ENCODE measurements around the gene PCBP2.

- TF ChIP-seq EZH2 (IDR thresholded peaks at IDR 0.05) (no peak), CTCF (IDR thresholded peaks at IDR 0.05) (no peak)
Observed at GRCh38 chr12:53453953-53454640, 2.2 kb downstream of the PCBP2 start.
